ENCODE data around the gene TXNIP. TPM values are rescaled to one million over a fixed set of nuclear protein-coding genes. Genes with fewer than 3 reads are reported as not detected.

Gene TXNIP
- total RNA-seq, 1 experiment from 2014 or later = 27.3 TPM

GRCh38 chr1:145944532-145944931 lies 51.8 kb downstream of the TXNIP start:
- no TSS peak for BruUV-seq (replicated peaks)
- no peak for DNase-seq (ENCODE audit: low spot score)
- CTCF ChIA-PET = no interaction called here
- POLR2A ChIA-PET (ENCODE audit: low non-redundant PET) = no interaction called here
- intact Hi-C loops (cut with micrococcal nuclease; ENCODE audit: unreplicated experiment) = no loop called here
- TF ChIP-seq EZH2 (IDR thresholded peaks at IDR 0.05; ENCODE audit: borderline replicate concordance, low read depth, low read length, poor library complexity, severe bottlenecking) = no peak
- TF ChIP-seq CTCF (conservative IDR thresholded peaks at IDR 0.05; ENCODE audit: low read depth, low read length) = no peak
- Histone ChIP-seq H3K4me1 (ENCODE audit: insufficient read depth, low read length, poor library complexity, severe bottlenecking) (no peaks in the 10 kb centered on the region), H3K9me3 (ENCODE audit: low read depth, low read length, poor library complexity, severe bottlenecking) (no peaks in the 10 kb centered on the region), H3K36me3 (ENCODE audit: insufficient read depth, low read length, poor library complexity, severe bottlenecking) (peaks cover 18% of the 10 kb centered on the region), H3K27me3 (replicated peaks; ENCODE audit: insufficient read depth, low read depth, low read length, poor library complexity) (no peaks in the 10 kb centered on the region), H3K4me3 (ENCODE audit: low read depth, low read length, poor library complexity, severe bottlenecking) (no peak overlapping the region), H3K27ac (ENCODE audit: low read depth, low read length, poor library complexity, severe bottlenecking) (no peak overlapping the region)

- CTCF ChIA-PET = no interaction called here
- POLR2A ChIA-PET (ENCODE audit: low non-redundant PET) = no interaction called here
- Histone ChIP-seq H3K27me3 (replicated peaks; ENCODE audit: insufficient read depth, low read depth, low read length, poor library complexity) (no peaks in the 10 kb centered on the region), H3K27ac (ENCODE audit: low read depth, low read length, poor library complexity, severe bottlenecking) (no peak overlapping the region), H3K4me1 (ENCODE audit: insufficient read depth, low read length, poor library complexity, severe bottlenecking) (no peaks in the 10 kb centered on the region), H3K4me3 (ENCODE audit: low read depth, low read length, poor library complexity, severe bottlenecking) (no peak overlapping the region), H3K36me3 (ENCODE audit: insufficient read depth, low read length, poor library complexity, severe bottlenecking) (peaks cover 18% of the 10 kb centered on the region), H3K9me3 (ENCODE audit: low read depth, low read length, poor library complexity, severe bottlenecking) (no peaks in the 10 kb centered on the region)
- no peak for TF ChIP-seq CTCF (conservative IDR thresholded peaks at IDR 0.05; ENCODE audit: low read depth, low read length)
- TF ChIP-seq EZH2 (IDR thresholded peaks at IDR 0.05; ENCODE audit: borderline replicate concordance, low read depth, low read length, poor library complexity, severe bottlenecking) = no peak
- intact Hi-C loops (cut with micrococcal nuclease; ENCODE audit: unreplicated experiment) = no loop called here
- DNase-seq (ENCODE audit: low spot score) = no peak
- no TSS peak for BruUV-seq (replicated peaks)
Measured at GRCh38 chr1:145942871-145943270, 53.5 kb downstream of the TXNIP start.

Other genes starting within 250 kb of the TXNIP start
- 15.3 and 18.0 TPM in 2 replicates for gene RNF115, start 172.5 kb downstream of the TXNIP start, total RNA-seq (2021)
- 49.6 and 50.3 TPM in 2 replicates for gene POLR3C, start 172.4 kb downstream of the TXNIP start, total RNA-seq (2021)
- 3.4 and 6.6 TPM in 2 replicates for gene NUDT17, start 150.9 kb downstream of the TXNIP start, total RNA-seq (2021)
- 41.8 and 47.0 TPM in 2 replicates for gene PIAS3, start 137.5 kb downstream of the TXNIP start, total RNA-seq (2021)
- not detected in 2 replicates for gene ANKRD35, start 110.7 kb downstream of the TXNIP start, total RNA-seq (2021)
- gene ITGA10, start 86.5 kb downstream of the TXNIP start, total RNA-seq (2021) = 1.1 and 1.2 TPM in 2 replicates
- 22.1 and 22.4 TPM in 2 replicates for gene PEX11B, start 77.9 kb downstream of the TXNIP start, total RNA-seq (2021)
- gene RBM8A, start 69.1 kb downstream of the TXNIP start, total RNA-seq (2021) = 255 and 276 TPM in 2 replicates
- 39.6 and 40.1 TPM in 2 replicates for gene LIX1L, start 38.6 kb downstream of the TXNIP start, total RNA-seq (2021)
- 1.6 and 2.2 TPM in 2 replicates for gene ANKRD34A, start 32.0 kb downstream of the TXNIP start, total RNA-seq (2021)
- gene POLR3GL, start 31.9 kb downstream of the TXNIP start, total RNA-seq (2021) = 8.5 and 11.6 TPM in 2 replicates
- gene HJV, start 25.2 kb upstream of the TXNIP start, total RNA-seq (2021) = 0.24 and 0.31 TPM in 2 replicates
- 2.9 and 3.5 TPM in 2 replicates for gene NBPF10, start 148.2 kb upstream of the TXNIP start, total RNA-seq (2021)
- gene NOTCH2NLA, start 232.4 kb upstream of the TXNIP start, total RNA-seq (2021) = 35.2 and 40.1 TPM in 2 replicates